Measurements from ENCODE around the gene CENPX. TPM values are rescaled to one million over a fixed set of nuclear protein-coding genes. Genes with fewer than 3 reads are reported as not detected.
A peak's percentile ranks its signal among the peaks of the same experiment; 100 is the strongest.

The CENPX gene
- total RNA-seq, 1 donor, result 18.8 TPM

DNA sequence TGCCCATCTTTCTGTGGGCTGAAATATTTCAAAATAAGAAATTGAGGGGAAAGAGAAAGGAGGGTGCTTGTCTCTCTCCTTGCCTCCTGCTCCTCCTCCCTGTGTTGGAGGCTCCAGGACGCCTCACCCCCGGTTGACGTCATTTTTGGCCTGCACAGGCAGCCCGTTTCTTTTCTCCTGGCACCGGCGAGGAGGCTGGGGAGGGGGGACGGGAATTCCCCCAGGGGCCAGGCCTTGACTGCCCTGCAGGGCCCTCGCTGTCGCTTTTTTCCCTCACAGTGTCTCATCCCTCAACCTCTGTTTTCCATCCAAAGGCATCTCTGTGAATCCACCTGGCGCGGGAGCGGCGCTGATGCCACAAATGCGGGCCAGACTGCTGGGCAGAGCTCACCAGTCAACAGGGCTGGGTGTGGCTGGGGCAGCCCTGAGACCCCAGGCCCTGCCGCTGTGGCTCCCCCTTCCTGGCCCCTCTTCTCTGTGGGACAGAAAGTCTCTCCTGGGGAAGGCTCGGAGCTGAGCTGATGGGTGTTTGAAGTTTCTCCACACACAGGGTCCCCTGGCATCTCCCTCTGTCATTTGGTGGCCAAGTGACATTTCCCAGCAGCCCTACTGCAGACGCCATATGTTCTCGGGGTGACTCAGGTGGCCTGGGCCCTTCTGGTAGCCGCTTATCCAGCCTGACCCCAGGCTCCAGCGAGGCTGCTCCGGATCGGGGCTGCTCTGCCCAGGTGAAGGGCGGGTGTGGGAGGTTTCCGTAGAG lies 16.0 kb downstream of the CENPX start:
- Histone ChIP-seq H3K4me3 (ENCODE audit: insufficient read depth, low read length) (no peak overlapping the region), H3K27me3 (ENCODE audit: insufficient read depth, low read length) (no peaks in the 10 kb centered on the region), H2AFZ (ENCODE audit: low read length) (no peak overlapping the region), H3K4me2 (ENCODE audit: insufficient read depth, low read length) (peak overlapping the region; percentile 23), H3K79me2 (ENCODE audit: insufficient read depth, low read length) (no peaks in the 10 kb centered on the region), H3K4me1 (ENCODE audit: insufficient read depth, low read length) (peaks cover 47% of the 10 kb centered on the region), H4K20me1 (ENCODE audit: insufficient read depth, low read length) (peaks cover 7% of the 10 kb centered on the region), H3K36me3 (ENCODE audit: insufficient read depth, low read length) (no peaks in the 10 kb centered on the region), H3K27ac (ENCODE audit: low read depth, low read length) (peak overlapping the region; percentile 28), H3K9me3 (ENCODE audit: low read depth, low read length) (no peaks in the 10 kb centered on the region)
- DNase-seq (ENCODE audit: insufficient read length, low spot score, missing footprints), result peak; percentile 95
- TF ChIP-seq, protein P1, sequence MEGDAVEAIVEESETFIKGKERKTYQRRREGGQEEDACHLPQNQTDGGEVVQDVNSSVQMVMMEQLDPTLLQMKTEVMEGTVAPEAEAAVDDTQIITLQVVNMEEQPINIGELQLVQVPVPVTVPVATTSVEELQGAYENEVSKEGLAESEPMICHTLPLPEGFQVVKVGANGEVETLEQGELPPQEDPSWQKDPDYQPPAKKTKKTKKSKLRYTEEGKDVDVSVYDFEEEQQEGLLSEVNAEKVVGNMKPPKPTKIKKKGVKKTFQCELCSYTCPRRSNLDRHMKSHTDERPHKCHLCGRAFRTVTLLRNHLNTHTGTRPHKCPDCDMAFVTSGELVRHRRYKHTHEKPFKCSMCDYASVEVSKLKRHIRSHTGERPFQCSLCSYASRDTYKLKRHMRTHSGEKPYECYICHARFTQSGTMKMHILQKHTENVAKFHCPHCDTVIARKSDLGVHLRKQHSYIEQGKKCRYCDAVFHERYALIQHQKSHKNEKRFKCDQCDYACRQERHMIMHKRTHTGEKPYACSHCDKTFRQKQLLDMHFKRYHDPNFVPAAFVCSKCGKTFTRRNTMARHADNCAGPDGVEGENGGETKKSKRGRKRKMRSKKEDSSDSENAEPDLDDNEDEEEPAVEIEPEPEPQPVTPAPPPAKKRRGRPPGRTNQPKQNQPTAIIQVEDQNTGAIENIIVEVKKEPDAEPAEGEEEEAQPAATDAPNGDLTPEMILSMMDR (IDR thresholded peaks at IDR 0.05; ENCODE audit: extremely low read depth, low read depth, low read length), result no peak

DNA sequence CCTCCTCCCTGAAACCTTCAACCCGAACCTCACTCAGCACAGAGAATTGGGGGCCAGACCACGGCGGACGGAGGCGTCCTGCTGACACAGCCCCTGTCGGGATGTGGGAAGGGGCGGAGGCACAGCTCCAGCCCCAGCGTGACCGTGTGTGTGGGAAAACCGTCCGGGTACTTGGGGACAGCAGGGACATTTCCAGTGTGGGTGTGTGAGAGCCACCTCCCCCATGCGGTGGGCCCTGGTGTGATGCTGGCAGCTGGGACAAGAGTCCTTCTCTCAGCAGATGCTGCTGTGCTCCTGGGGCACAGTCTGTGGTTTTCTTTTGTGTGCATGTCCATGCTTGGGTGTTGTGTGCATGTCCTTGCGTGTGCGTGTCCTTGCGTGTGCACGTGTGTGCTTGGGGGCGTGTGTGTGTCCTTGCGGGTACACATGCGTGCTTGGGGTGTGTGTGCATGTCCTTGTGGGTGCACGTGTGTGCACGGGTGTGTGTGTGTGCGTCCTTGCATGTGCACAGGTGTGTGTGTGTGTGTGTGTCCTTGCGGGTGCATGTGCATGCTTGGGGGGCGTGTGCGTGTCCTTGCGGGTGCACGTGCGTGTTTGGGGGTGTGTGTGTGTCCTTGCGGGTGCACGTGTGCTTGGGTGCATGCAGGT lies 16.9 kb downstream of the CENPX start:
- Histone ChIP-seq H4K20me1 (ENCODE audit: insufficient read depth, low read length) (peaks cover 9% of the 10 kb centered on the region), H2AFZ (ENCODE audit: low read length) (no peak overlapping the region), H3K4me2 (ENCODE audit: insufficient read depth, low read length) (no peak overlapping the region), H3K36me3 (ENCODE audit: insufficient read depth, low read length) (no peaks in the 10 kb centered on the region), H3K27ac (ENCODE audit: low read depth, low read length) (no peak overlapping the region), H3K4me3 (ENCODE audit: insufficient read depth, low read length) (no peak overlapping the region), H3K4me1 (ENCODE audit: insufficient read depth, low read length) (peaks cover 47% of the 10 kb centered on the region), H3K9me3 (ENCODE audit: low read depth, low read length) (no peaks in the 10 kb centered on the region), H3K27me3 (ENCODE audit: insufficient read depth, low read length) (no peaks in the 10 kb centered on the region), H3K79me2 (ENCODE audit: insufficient read depth, low read length) (no peaks in the 10 kb centered on the region)
- DNase-seq (ENCODE audit: insufficient read length, low spot score, missing footprints), result no peak
- TF ChIP-seq, protein P1 (IDR thresholded peaks at IDR 0.05; ENCODE audit: extremely low read depth, low read depth, low read length), result no peak

DNA sequence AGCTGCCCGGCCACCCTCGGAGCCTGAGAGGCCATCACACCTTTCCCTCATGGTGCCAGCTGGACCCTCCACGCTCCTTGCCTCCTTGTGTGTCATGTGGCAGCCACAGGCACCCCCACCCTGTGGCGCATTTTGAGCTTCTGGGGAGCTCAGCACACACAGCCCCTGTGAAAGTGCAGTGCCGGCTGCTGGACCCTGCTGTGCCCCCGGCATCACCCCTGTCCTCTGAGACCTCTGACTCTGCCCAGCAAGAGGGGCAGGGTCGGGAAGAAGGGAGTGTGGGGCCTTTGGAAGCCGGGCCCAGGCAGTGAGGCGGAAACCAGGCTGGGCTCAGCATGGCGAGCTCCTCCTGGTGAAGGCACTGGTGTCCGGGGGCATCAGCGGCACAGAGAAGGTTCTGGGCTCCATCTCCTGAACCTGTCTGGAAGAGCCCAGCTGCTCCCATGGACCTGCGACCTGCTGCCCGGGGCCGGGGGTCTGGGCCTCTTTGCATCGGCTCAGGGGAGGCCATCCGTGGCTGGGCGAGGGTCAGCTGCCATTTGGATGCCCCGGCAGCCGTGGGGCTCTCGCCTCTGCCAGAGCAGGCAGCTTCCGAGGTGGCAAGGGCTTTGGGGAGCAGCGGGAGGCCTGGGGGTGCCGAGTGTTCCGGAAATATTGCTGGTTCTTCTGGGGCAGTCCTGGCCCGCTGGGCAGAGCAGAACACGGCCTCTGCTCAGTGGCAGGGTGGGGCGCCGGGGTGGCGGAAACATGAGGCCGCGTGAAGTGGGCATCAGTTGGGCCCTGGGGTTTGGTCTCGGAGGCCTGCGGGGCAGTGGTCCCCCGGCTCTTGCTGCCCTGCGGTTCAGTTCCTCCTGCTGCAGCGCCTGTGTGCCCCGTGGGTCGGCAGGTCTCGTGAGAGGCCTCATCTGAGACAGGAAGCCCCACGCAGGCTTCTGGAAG lies 17.9 kb downstream of the CENPX start:
- H2AFZ ChIP-seq (ENCODE audit: low read length), result no peak overlapping the region
- no peaks in the 10 kb centered on the region for H3K36me3 ChIP-seq (ENCODE audit: insufficient read depth, low read length)
- H3K9me3 ChIP-seq (ENCODE audit: low read depth, low read length), result no peaks in the 10 kb centered on the region
- TF ChIP-seq, protein P1 (IDR thresholded peaks at IDR 0.05; ENCODE audit: extremely low read depth, low read depth, low read length), result no peak
- peaks cover 2% of the 10 kb centered on the region for H3K79me2 ChIP-seq (ENCODE audit: insufficient read depth, low read length)
- peak overlapping the region; percentile 50 for H3K27ac ChIP-seq (ENCODE audit: low read depth, low read length)
- no peak overlapping the region for H3K4me3 ChIP-seq (ENCODE audit: insufficient read depth, low read length)
- peak overlapping the region; percentile 20 for H3K4me2 ChIP-seq (ENCODE audit: insufficient read depth, low read length)
- H3K27me3 ChIP-seq (ENCODE audit: insufficient read depth, low read length), result no peaks in the 10 kb centered on the region
- H3K4me1 ChIP-seq (ENCODE audit: insufficient read depth, low read length), result peaks cover 47% of the 10 kb centered on the region
- no peak for DNase-seq (ENCODE audit: insufficient read length, low spot score, missing footprints)
- H4K20me1 ChIP-seq (ENCODE audit: insufficient read depth, low read length), result peaks cover 9% of the 10 kb centered on the region

Data from osteoblast (primary cell).